ENCODE measurements around the gene CXXC1. TPM values are rescaled to one million over a fixed set of nuclear protein-coding genes. Genes with fewer than 3 reads are reported as not detected.

The CXXC1 gene
- total and polyA plus RNA-seq, 2 donors (not counting 3 experiments of a cell fraction or from before 2014, with no cell fraction given) = 64.4 to 128 TPM

GRCh38 chr18:50240080-50240563 is 47.4 kb downstream of the CXXC1 start:
- Histone ChIP-seq H3K4me3 (replicated peaks in 1 of 3; ENCODE audit: insufficient read depth in 1 of 3, low read depth in 1 of 3, low read length in 3 of 3) (no peak overlapping the region), H3K9me1 (replicated peaks; ENCODE audit: control insufficient read depth, extremely low read depth, insufficient read depth, low read length) (no peaks in the 10 kb centered on the region), H3K9me3 (replicated peaks; ENCODE audit: control insufficient read depth, insufficient read depth, low read length) (no peaks in the 10 kb centered on the region), H4K20me1 (replicated peaks; ENCODE audit: control insufficient read depth, extremely low read depth, insufficient read depth, low read length) (no peaks in the 10 kb centered on the region), H3K4me2 (ENCODE audit: insufficient read depth, low read length) (no peak overlapping the region), H3K9ac (replicated peaks; ENCODE audit: extremely low read depth, insufficient read depth, low read length) (no peak overlapping the region), H3K27ac (ENCODE audit: insufficient read depth, low read depth, low read length) (no peak overlapping the region), H3K4me1 (ENCODE audit: control insufficient read depth, extremely low read depth, insufficient read depth, low read length) (no peaks in the 10 kb centered on the region), H3K79me2 (ENCODE audit: control insufficient read depth, insufficient read depth, low read length) (no peaks in the 10 kb centered on the region), H3K36me3 (ENCODE audit: control insufficient read depth in 2 of 2, extremely low read depth in 1 of 2, insufficient read depth in 2 of 2, low read length in 2 of 2) (no peaks in the 10 kb centered on the region), H3K27me3 (ENCODE audit: control insufficient read depth in 2 of 2, insufficient read depth in 2 of 2, low read length in 2 of 2) (no peaks in the 10 kb centered on the region), H2AFZ (ENCODE audit: low read depth, low read length) (no peak overlapping the region)
- FAIRE-seq = no peak
- CTCF ChIA-PET = no interaction called here
- no TSS peak for BruUV-seq (replicated peaks)
- dilution Hi-C loops (cut with MboI; ENCODE audit: extremely low pct_ligation_motif_present, low sequenced_read_pairs) (no loop called here), intact Hi-C loops (cut with micrococcal nuclease) (no loop called here)
- no peak for TF ChIP-seq POLR2A (IDR thresholded peaks at IDR 0.05; ENCODE audit: low read depth, low read length)
- TF ChIP-seq FOS (IDR thresholded peaks at IDR 0.05; ENCODE audit: borderline replicate concordance, insufficient read depth, low read length) = no peak
- TF ChIP-seq MYC (IDR thresholded peaks at IDR 0.05; ENCODE audit: low read depth, low read length) = no peak
- no peak for TF ChIP-seq CTCF (IDR thresholded peaks at IDR 0.05; ENCODE audit: extremely low read depth in 1 of 2, insufficient read depth in 1 of 2, low read depth in 1 of 2, low read length in 2 of 2)
- TF ChIP-seq, protein P1, sequence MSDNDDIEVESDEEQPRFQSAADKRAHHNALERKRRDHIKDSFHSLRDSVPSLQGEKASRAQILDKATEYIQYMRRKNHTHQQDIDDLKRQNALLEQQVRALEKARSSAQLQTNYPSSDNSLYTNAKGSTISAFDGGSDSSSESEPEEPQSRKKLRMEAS (IDR thresholded peaks at IDR 0.05; ENCODE audit: insufficient read depth, insufficient read length) = no peak
- TF ChIP-seq JUN (IDR thresholded peaks at IDR 0.05; ENCODE audit: borderline replicate concordance, insufficient read depth, insufficient read length, low read depth) = no peak
- TF ChIP-seq GATA2 (IDR thresholded peaks at IDR 0.05; ENCODE audit: insufficient read depth, insufficient read length, low read depth, low read length) = no peak
- no peak for TF ChIP-seq POLR2AphosphoS5 (IDR thresholded peaks at IDR 0.05; ENCODE audit: insufficient read depth, low read depth, low read length)
- TF ChIP-seq EZH2 (IDR thresholded peaks at IDR 0.05; ENCODE audit: borderline replicate concordance, low read depth, low read length, severe bottlenecking) = no peak
- POLR2A ChIA-PET = no interaction called here
- no peak for DNase-seq (ENCODE audit: low read depth, low spot score)

Measured in endothelial cell of umbilical vein (primary cell).